Right renal cortex interstitium (tissue), 3 donors: ENCODE data around the gene SLC25A13. TPM values are rescaled to one million over a fixed set of nuclear protein-coding genes. Genes with fewer than 3 reads are reported as not detected.

Experiments used
- DNase-seq, 3 donors: peaks; one replicate each; pipeline ENCODE4 v3.0.0-alpha.2; 2013; ENCODE audit warnings: low read depth in 3 of 3, low spot score in 2 of 3
- polyA plus RNA-seq, 3 donors: library from polyadenylated mRNA; unstranded; fragments of 120-200 nt; gene quantifications; one replicate each; pipeline ENCODE4 v1.2.1, GENCODE V29; 2013; ENCODE audit not compliant: insufficient read length in 3 of 3

The SLC25A13 gene
- polyA plus RNA-seq, 3 donors: 38.6 to 42.1 (median 41.4) TPM

GRCh38 chr7:96211954-96212353 lies 109.9 kb downstream of the SLC25A13 start:
- DNase-seq: no peak

DNA sequence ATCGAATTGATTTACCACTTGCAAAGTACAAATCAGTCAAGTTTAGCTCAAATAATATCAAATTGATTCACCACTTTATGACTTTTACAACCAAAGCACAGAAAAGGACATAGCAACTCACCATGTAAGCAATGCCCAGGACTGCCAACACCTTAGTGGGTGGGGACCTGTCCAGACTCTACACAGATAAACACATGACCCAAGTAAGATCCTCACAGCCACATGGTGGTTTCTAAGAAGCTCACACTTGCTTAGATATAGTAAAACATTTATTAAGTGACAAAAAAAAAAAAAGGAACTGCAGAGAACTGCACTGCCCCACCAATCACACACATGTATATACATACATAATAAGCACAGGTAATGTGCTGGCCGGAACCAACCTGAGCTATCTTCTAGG lies 116.2 kb downstream of the SLC25A13 start:
- no peak for DNase-seq

GRCh38 chr7:96204601-96205000 lies 117.3 kb downstream of the SLC25A13 start:
- DNase-seq: no peak

- no peak for DNase-seq
Observed at GRCh38 chr7:96203786-96204185, 118.1 kb downstream of the SLC25A13 start.

DNA sequence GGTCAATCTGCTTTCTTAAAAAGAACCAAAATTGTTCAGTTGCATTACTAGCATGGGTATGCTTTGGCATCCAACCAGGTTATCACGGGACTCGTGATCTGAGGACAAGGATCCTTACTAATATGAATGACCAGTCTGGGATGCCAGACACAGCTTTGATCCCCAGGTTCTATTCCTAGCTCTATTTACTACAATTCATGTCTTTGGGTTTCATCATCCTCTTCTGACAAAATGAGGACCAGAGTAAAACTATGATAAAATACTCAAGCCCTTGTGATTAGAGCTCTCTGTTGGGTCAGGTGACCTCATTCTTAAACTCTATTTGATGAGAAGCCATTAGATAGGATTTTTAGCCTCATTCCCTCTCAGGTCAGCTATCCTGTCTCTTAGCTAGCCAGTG lies 119.8 kb downstream of the SLC25A13 start:
- no peak for DNase-seq

DNA sequence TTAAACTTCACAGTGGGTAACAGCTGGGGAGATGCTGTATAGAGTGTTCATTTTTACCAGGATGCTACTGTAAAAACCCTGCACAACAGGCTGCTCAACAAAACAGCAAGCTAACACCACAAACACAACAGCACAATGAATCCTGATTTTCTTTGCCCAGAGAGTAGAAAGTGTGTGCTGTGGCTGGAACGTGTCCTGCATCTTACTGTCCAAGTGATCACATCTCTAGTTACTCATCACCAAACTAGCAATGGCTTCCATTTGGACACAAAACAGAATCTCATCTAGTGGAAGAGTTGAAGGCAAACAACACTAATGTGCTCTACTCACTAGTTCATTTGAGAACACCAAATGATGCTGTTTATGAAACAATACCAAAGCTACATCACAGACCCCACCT lies 121.2 kb downstream of the SLC25A13 start:
- no peak for DNase-seq

DNA sequence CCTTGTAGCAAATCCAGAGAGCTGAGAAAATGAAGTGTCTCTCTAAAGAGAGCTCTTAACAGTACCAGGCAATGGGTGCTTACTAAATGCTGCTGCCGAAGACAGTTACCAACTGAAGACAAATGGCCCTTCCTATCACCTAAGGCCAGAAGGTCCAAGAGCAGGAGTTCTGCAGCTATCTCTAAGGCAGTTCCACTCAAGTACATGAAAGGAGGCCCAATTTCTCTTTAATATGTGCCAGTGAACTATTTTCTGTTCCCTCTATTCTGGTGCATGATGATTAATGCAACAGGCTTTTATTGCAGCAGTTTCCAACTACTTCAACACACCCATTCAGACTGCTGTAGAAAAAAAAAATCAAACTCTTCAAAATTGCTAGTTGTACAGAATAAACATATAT lies 122.5 kb downstream of the SLC25A13 start:
- DNase-seq: no peak

DNA sequence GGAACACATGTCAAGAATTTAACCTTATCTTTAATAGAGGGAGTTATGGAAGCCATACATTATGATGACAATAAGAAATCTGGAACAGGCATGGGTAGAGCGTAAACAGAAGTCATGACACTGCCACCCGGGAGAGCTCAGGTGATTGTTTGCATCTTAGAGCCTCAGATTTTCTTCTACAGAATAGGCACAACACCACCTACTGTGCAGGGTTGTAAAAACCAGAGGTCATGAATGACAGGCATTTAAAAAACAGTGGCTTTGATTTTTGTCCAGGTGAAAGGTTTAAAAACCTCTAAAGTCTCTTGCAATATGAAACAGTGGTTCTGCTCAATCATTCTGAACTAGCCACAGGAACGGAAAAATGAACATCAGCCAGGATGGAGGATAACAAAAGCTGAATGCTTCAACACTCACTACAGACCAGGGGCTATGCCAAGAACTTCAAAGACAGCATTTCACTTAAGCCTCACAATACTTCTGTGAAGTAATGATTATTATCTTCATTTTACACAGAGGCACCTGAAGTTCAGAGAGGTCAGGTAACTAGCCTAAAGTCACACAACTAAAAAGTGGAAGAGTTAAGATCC lies 123.8 kb downstream of the SLC25A13 start:
- no peak for DNase-seq

- no peak for DNase-seq
Observed at GRCh38 chr7:96196676-96197075, 125.2 kb downstream of the SLC25A13 start.

- DNase-seq: no peak
Observed at GRCh38 chr7:96189129-96189820, 132.6 kb downstream of the SLC25A13 start.

- DNase-seq: no peak
Observed at GRCh38 chr7:96188591-96188991, 133.3 kb downstream of the SLC25A13 start.

GRCh38 chr7:96188174-96188581 lies 133.7 kb downstream of the SLC25A13 start:
- DNase-seq: no peak

DNA sequence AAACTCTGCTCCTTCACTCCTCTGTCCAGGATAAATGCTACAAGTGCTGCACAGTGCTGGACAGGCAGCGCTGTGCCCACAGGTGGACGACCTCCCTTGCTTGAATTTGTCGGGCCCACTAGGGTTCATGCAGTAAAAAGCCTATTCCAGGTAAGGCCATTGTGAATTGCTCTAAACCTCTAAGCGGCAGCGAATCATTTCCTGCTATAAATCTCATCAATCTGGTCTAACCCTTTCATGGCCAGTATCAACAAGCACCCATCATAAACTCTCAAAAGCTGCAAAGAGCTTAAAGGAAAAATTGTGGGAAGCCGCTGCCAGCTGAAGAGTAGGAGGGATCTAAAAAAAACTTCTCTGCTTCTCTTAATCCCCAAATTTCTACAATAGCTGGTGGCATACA lies 134.2 kb downstream of the SLC25A13 start:
- no peak for DNase-seq

- DNase-seq: no peak
Observed at GRCh38 chr7:96184783-96185182, 137.1 kb downstream of the SLC25A13 start.

- DNase-seq: no peak
Observed at GRCh38 chr7:96183163-96183670, 138.7 kb downstream of the SLC25A13 start.

GRCh38 chr7:96182424-96183158 lies 139.3 kb downstream of the SLC25A13 start:
- no peak for DNase-seq

- no peak for DNase-seq
Observed at GRCh38 chr7:96181174-96181573, 140.7 kb downstream of the SLC25A13 start.

GRCh38 chr7:96179837-96180236 lies 142.1 kb downstream of the SLC25A13 start:
- DNase-seq: no peak

DNA sequence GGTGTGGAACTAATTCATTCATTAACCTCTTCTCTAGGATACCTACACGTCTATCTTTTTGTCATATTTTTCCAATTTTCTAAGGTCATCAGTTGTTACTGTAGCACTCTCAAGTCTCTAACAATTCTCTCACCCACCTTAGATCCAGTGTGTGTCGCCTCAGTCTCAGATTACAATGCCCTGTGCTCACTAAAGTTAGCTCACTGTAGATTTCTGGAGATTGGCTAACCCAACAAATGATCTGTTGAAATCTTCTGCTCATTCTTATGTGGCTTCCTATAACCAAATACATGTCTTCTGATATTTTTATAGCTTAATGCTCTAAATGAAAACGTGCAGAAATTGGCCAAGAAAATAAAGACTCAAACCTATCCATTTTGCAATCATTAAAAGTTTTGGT lies 142.6 kb downstream of the SLC25A13 start:
- DNase-seq: no peak

GRCh38 chr7:96178581-96178980 lies 143.3 kb downstream of the SLC25A13 start:
- DNase-seq: no peak

DNA sequence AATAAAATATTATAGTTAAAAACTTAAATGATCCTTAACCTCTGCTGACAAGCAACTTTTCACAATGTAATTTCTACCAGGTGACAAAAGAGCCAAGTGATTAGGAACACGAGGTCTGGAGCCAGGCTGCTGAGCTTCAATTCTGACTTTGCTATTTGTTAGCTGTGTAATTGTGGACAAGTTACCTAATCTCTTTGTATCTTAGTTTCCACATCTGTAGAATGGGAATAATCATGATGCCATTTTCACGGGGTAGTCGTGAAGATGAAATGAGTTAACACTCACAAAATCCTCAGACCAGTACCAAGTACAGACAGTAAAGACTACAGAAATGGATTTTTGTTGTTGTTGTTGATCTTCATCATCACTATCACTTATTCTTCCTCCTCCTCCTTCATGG lies 144.5 kb downstream of the SLC25A13 start:
- no peak for DNase-seq

DNA sequence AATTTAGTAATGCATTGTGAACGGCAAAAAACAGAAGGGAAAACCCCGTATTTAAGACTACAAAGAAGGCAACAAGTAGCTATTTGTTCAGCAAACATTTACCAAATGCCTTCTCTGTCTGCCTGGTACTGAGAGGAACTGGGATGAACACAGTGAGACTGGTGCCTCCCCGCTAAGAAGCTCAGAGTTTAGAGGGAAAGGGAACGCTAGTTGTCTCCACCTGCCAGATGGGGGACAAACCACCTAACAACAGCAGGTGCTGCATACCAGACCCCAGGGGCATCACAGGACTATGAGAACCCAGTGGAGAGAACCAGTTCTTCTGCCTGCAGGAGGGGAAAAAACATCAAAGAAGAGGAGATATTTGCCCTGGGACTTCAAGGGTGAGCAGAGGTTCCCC lies 147.1 kb downstream of the SLC25A13 start:
- no peak for DNase-seq
